Measurements from ENCODE around the gene TMC4.

Gene TMC4

DNA sequence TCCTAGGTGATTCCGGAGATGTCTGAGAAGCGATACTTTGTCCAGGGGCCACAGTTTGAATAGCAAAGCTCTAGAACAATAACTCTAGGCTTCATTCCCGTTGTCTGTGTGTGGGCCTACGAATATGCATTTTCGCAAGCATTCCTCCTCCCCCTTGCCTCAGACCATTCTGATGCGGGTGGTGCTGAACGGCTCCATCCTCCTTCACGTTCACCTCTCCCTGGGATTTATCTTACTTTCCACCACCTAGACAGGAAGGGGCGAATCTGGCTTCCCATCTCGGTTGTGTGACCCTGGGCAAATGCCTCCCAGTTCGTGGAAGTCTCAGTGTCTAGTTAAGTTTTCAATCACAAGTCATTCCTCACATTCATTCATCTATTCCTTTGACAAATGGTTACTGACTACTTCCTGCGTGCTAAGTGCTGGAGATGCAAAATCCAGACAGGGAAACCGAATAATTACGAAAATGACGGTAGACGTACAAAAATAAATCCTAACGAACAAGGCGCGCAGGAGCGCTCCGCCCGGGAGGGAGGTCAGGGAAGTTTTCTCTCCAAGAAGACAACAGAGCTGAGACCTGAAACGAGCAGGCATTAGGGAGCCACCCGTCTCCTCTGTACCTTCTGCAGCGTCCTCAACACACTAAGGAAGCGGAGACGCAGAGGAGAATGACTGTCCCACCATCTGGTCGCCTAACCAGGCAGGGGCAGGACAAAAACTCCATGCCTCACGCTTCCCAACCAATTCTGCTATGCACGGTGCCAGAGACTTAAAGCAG is 36.7 kb downstream of the TMC4 start:
- Mint-ChIP-seq H3K27me3 (no peaks in the 10 kb centered on the region), H3K27ac (peak overlapping the region in 1 of 2 donors; percentile 98), H3K36me3 (ENCODE audit: insufficient read depth) (peaks cover 37% of the 10 kb centered on the region), H3K9me3 (no peaks in the 10 kb centered on the region), H3K4me1 (ENCODE audit: low read depth in 2 of 2) (peaks cover 37 to 39% of the 10 kb centered on the region in 2 donors), H3K4me3 (peak overlapping the region; percentile 86 to 95)
- ATAC-seq (replicated peaks) (no peak), DNase-seq (no peak)

DNA sequence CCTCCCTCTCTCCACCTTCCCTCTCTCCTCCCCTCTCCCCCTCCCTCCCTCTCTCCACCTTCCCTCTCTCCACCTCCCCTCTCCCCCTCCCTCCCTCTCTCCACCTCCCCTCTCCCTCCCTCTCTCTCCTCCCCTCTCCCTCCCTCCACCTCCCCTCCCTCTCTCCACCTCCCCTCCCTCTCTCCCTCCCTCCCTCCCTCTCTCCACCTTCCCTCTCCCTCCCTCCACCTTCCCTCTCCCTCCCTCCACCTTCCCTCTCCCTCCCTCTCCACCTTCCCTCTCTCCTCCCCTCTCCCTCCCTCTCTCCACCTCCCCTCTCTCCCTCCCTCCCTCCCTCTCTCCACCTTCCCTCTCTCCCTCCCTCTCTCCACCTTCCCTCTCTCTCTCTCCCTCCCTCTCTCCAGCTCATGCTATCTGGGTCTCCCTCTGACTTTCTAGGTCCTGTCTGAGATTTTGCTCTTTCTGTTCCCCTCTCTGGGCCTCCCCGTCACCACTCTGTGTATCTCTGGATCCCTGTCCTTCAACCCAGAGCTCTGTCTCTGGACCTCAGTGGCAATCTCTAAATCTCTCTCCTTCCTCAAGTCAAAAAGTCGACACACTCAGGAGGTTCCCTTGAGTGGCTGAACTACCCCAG is 38.9 kb downstream of the TMC4 start:
- H3K9me3 Mint-ChIP-seq, result no peaks in the 10 kb centered on the region
- H3K36me3 Mint-ChIP-seq (ENCODE audit: insufficient read depth), result peaks cover 28% of the 10 kb centered on the region
- DNase-seq (no peak), ATAC-seq (replicated peaks) (no peak)
- H3K27me3 Mint-ChIP-seq, result no peaks in the 10 kb centered on the region
- peak overlapping the region; percentile 89 to 90 for H3K27ac Mint-ChIP-seq
- peaks cover 21 to 22% of the 10 kb centered on the region in 2 donors for H3K4me1 Mint-ChIP-seq (ENCODE audit: low read depth in 2 of 2)
- H3K4me3 Mint-ChIP-seq, result no peak overlapping the region

DNA sequence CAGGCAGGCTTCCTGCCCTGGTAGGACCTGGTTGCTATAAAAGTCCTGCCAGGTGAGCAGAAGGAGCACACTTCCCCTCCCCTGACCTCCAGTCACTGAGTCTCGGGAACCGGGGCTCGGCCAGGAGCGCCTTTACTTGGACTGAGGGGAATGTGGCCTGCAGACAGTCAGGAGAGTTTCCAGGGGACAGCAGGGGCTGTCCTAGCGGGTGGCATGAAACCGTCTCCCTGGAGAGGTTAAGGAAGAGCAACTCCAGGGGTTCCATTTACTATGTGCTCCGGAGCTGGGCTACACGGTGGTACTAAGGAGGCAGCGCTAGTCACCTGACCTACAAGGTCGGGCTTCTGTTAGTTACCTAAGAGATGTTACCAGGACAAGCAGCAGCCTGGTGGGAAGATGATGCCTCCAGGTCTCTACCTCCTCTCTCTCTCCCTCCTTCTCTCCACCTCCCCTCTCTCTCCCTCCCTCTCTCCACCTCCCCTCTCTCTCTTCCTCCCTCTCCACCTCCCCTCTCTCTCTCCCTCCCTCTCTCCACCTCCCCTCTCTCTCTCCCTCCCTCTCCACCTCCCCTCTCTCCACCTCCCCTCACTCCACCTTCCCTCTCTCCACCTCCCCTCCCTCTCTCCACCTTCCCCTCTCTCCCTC is 39.5 kb downstream of the TMC4 start:
- no peaks in the 10 kb centered on the region for H3K9me3 Mint-ChIP-seq
- ATAC-seq (replicated peaks), result no peak

GRCh38 chr19:54129617-54129996 is 43.4 kb downstream of the TMC4 start:
- Mint-ChIP-seq H3K4me3 (no peak overlapping the region), H3K36me3 (ENCODE audit: insufficient read depth) (peaks cover 32% of the 10 kb centered on the region), H3K4me1 (ENCODE audit: low read depth in 2 of 2) (peaks cover 5% of the 10 kb centered on the region in 2 donors), H3K27me3 (no peaks in the 10 kb centered on the region), H3K27ac (no peak overlapping the region), H3K9me3 (no peaks in the 10 kb centered on the region)
- ATAC-seq (replicated peaks), result no peak
- no peak for DNase-seq

More for the DNA sequence above, 39.5 kb downstream of the TMC4 start:
- H3K4me3 Mint-ChIP-seq, result peak overlapping the region in 1 of 2 donors; percentile 8
- peaks cover 15 to 16% of the 10 kb centered on the region in 2 donors for H3K4me1 Mint-ChIP-seq (ENCODE audit: low read depth in 2 of 2)
- no peak for DNase-seq
- peaks cover 24% of the 10 kb centered on the region for H3K36me3 Mint-ChIP-seq (ENCODE audit: insufficient read depth)
- peak overlapping the region in 1 of 2 donors; percentile 90 for H3K27ac Mint-ChIP-seq
- no peaks in the 10 kb centered on the region for H3K27me3 Mint-ChIP-seq

DNA sequence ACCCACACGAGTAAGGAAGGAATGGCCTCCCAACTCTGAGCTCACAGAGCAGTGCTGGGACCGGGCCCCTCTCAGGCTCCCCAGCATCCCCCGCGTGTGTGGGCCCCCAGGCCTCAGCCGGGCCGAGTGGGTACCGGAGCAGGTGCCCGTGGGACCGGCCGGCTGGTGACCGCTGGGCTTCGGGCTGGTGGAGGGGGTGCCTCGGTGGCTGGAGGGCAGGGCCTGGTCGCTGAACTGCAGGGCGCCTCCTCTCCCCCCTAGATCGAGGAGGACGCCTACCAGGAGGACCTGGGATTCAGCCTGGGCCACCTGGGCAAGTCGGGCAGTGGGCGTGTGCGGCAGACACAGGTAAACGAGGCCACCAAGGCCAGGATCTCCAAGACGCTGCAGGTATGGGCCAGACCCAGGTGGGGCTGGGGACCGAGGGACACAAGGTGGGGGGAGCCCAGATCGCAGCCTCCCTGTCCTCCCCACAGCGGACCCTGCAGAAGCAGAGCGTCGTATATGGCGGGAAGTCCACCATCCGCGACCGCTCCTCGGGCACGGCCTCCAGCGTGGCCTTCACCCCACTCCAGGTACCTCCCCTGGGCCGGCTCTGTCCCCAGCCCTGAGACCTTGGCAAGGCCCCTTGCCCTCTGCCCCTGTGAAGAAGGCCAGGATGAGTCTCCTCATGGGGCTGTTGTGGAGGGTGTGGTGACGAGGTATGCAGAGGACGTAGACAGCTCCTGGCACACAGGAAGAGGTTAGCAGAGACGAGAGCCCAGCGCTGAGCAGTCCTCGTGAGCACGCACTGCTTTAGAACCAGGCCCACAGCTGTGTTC is 44.0 kb downstream of the TMC4 start:
- Mint-ChIP-seq H3K27ac (no peak overlapping the region), H3K27me3 (no peaks in the 10 kb centered on the region), H3K9me3 (no peaks in the 10 kb centered on the region), H3K36me3 (ENCODE audit: insufficient read depth) (peaks cover 38% of the 10 kb centered on the region), H3K4me1 (ENCODE audit: low read depth in 2 of 2) (no peaks in the 10 kb centered on the region), H3K4me3 (no peak overlapping the region)
- DNase-seq, result no peak
- ATAC-seq (replicated peaks), result no peak

DNA sequence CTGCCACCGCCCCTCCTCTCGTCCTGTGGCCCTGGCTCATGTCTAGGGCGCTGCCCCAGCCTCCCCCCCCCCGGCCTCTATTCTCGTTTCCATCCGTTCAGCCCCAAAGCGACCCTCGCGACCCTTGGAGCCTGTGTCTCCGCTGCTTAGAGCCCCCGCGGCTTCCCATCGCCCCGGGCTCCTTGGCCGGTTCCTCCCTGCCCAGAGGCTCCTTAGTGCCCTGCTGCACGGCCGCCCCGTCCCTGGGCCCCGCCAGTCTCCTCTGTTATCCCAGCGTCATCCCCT is 44.6 kb downstream of the TMC4 start:
- DNase-seq, result no peak
- Mint-ChIP-seq H3K4me1 (ENCODE audit: low read depth in 2 of 2) (no peaks in the 10 kb centered on the region), H3K9me3 (no peaks in the 10 kb centered on the region), H3K27ac (no peak overlapping the region), H3K27me3 (no peaks in the 10 kb centered on the region), H3K4me3 (no peak overlapping the region), H3K36me3 (ENCODE audit: insufficient read depth) (peaks cover 40% of the 10 kb centered on the region)
- ATAC-seq (replicated peaks), result no peak

GRCh38 chr19:54127688-54128440 is 45.1 kb downstream of the TMC4 start:
- H3K36me3 Mint-ChIP-seq (ENCODE audit: insufficient read depth), result peaks cover 41% of the 10 kb centered on the region
- no peaks in the 10 kb centered on the region for H3K9me3 Mint-ChIP-seq
- no peaks in the 10 kb centered on the region for H3K4me1 Mint-ChIP-seq (ENCODE audit: low read depth in 2 of 2)
- H3K27ac Mint-ChIP-seq, result no peak overlapping the region
- no peak for DNase-seq
- no peak overlapping the region for H3K4me3 Mint-ChIP-seq
- no peak for ATAC-seq (replicated peaks)
- H3K27me3 Mint-ChIP-seq, result no peaks in the 10 kb centered on the region

DNA sequence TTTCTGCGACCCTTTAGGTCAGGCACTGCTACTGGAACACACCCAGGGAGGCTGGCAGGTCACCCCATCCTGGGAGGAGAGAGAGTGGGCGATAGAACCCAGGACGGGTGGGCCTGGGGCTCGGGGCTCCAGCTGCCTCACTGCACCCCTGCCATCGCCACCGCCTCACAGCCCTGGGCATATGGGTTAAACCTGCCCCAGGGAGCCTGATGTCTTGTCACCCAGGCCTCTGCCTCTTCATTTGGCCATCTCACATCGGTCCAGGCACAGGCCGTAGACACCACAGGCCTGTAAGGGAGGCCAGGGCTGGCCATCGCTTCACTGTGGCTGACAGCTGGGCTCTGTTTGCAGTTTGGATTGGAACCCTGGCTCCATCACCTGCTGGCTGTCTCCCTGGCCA is 47.2 kb downstream of the TMC4 start:
- no peak overlapping the region for H3K4me3 Mint-ChIP-seq
- DNase-seq, result no peak

GRCh38 chr19:54124393-54124792 is 48.6 kb downstream of the TMC4 start:
- DNase-seq (no peak), ATAC-seq (replicated peaks) (no peak)
- Mint-ChIP-seq H3K36me3 (ENCODE audit: insufficient read depth) (peaks cover 62% of the 10 kb centered on the region), H3K27me3 (no peaks in the 10 kb centered on the region), H3K27ac (no peak overlapping the region), H3K9me3 (no peaks in the 10 kb centered on the region), H3K4me1 (ENCODE audit: low read depth in 2 of 2) (no peaks in the 10 kb centered on the region), H3K4me3 (no peak overlapping the region)

More for the DNA sequence above, 47.2 kb downstream of the TMC4 start:
- H3K27me3 Mint-ChIP-seq, result no peaks in the 10 kb centered on the region
- no peaks in the 10 kb centered on the region for H3K9me3 Mint-ChIP-seq
- no peak for ATAC-seq (replicated peaks)
- peaks cover 48% of the 10 kb centered on the region for H3K36me3 Mint-ChIP-seq (ENCODE audit: insufficient read depth)
- H3K27ac Mint-ChIP-seq, result peak overlapping the region in 1 of 2 donors; percentile 72
- H3K4me1 Mint-ChIP-seq (ENCODE audit: low read depth in 2 of 2), result no peaks in the 10 kb centered on the region

DNA sequence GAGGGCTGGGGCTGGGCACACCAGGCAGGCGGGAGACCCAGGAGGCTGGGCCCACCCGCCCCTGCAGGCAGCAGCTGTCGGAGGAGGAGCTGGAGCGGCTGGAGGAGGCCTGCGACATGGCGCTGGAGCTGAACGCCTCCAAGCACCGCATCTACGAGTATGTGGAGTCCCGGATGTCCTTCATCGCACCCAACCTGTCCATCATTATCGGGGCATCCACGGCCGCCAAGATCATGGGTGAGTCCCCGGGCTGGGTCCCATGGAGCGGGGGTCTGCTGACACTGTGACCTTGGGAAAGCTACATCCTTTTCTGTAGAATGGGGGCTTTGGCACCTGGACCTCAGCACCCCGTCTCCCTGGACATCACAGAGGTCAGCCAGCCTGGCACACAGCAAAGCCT is 49.3 kb downstream of the TMC4 start:
- no peak for ATAC-seq (replicated peaks)
- Mint-ChIP-seq H3K4me3 (no peak overlapping the region), H3K9me3 (no peaks in the 10 kb centered on the region), H3K4me1 (ENCODE audit: low read depth in 2 of 2) (no peaks in the 10 kb centered on the region), H3K36me3 (ENCODE audit: insufficient read depth) (peaks cover 62% of the 10 kb centered on the region), H3K27ac (no peak overlapping the region), H3K27me3 (no peaks in the 10 kb centered on the region)
- DNase-seq, result no peak

DNA sequence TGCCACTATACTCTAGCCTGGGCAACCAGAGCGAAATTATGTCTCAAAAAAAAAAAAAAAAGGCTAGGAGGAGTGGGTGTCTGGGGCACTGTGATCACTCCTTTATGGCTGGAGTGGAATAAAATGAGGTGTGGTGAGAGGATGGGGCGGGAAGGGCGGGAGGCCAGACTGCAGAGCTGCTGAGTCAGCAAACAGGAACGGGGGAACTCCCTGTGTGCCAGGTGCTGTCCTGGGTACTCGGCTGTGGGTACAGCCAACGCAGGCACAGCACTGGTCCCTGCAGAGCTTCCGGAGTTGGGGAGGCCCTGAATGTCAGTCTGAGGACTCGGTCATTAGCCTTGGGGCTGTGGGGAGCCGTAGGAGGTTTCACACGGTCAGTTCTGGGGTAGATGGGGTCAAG is 51.7 kb downstream of the TMC4 start:
- Mint-ChIP-seq H3K36me3 (ENCODE audit: insufficient read depth) (peaks cover 62% of the 10 kb centered on the region), H3K4me3 (no peak overlapping the region), H3K27ac (no peak overlapping the region), H3K27me3 (no peaks in the 10 kb centered on the region), H3K4me1 (ENCODE audit: low read depth in 2 of 2) (peaks cover 7 to 11% of the 10 kb centered on the region in 2 donors), H3K9me3 (no peaks in the 10 kb centered on the region)
- ATAC-seq (replicated peaks), result no peak
- no peak for DNase-seq

DNA sequence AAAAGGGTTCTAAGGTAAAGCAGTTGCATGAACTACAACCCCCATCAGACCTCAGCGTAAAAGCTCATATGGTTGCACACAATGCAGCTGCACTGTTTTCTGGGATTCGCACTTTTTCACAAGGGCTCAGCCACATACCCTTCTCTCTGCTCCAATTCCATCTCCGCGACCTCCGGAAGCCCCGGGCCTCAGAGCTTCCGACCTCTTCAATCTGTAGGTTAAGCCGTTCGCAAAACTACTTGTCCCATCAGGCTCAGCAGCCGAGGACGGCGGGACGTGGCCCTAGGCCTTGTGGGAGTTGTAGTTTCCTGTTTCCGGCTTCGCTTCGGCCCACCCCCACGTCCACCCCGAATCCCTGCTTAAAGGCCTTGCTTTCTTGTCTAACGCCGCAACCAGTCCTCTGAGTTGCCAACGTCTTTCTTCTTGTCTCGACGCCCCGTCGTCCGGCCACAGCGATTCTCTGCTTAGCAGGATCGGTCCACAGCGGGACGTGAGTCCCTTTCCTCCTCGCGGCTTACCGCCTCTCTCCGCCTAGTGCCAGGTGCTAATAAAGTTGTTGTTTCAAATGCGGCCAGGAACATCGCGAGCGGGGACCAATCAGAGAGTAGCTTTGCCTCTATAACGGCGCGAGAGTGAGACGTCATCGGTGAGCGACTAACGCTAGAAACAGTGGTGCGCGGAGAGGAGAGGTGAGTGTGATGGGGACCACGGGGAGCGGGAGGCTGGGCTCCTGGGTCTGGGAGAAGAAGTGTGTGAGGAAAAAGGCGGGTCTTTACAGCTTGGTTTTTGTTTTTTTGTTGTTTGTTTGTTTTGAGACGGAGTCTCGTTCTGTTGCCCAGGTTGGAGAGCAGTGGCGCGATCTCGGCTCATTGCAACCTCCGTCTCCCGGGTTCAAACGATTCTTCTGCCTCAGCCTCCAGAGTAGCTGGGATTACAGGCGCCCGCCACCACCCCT is 57.6 kb downstream of the TMC4 start, which contains the start of the genes PRPF31 and TFPT:
TSS of gene PRPF31 (plus strand) at position 646 of the 955 bp plus-strand sequence. CDS start 2,525 bp downstream, outside the sequence.
TSS of gene TFPT (minus strand) at position 549 of the 955 bp plus-strand sequence. CDS start at position 161, 388 bp downstream.
- Mint-ChIP-seq H3K4me3 (peak within 1 kb of the TSS; percentile 84 to 88), H3K27ac (peak within 1 kb of the TSS; percentile 84 to 94), H3K9me3 (no peaks in the 10 kb centered on the region), H3K27me3 (no peaks in the 10 kb centered on the region), H3K4me1 (ENCODE audit: low read depth in 2 of 2) (peaks cover 29 to 38% of the 10 kb centered on the region in 2 donors), H3K36me3 (ENCODE audit: insufficient read depth) (peaks cover 57% of the 10 kb centered on the region)
- DNase-seq, result peak; percentile 93 to 97 (median 97)
- ATAC-seq (replicated peaks), result peak; percentile 87
